HEK293T (cell line): Measurements from ENCODE around the gene CD44.
"Not testable (repeated sequence)": the region's sequence is repeated elsewhere in the genome, so short reads cannot be mapped to it uniquely, and the experiment has no call there.

Experiments used
- CTCF ChIA-PET: fragments of 350-600 bp; formaldehyde crosslinking; extraction: SDS; loops from one replicate; lab custom pipeline; 2021; ENCODE audit warnings: antibody characterized with exemption, inconsistent platforms; lab: Yijun Ruan, JAX
- POLR2A ChIA-PET: fragments of 350-600 bp; formaldehyde crosslinking; extraction: SDS; loops from one replicate; lab custom pipeline; 2020; ENCODE audit warnings: antibody characterized with exemption, inconsistent platforms; lab: Yijun Ruan, JAX
- DNase-seq: peaks from one replicate; pipeline ENCODE4 v3.0.0; 2012; ENCODE audit warnings: mixed read lengths; ENCODE audit errors: extremely low spot score
- ARNT ChIP-seq: fragments of 450-650 bp; IDR thresholded peaks from 2 replicates; pipeline ENCODE4 v1.6.1; 2017; ENCODE audit warnings: mild to moderate bottlenecking
- BHLHE40 ChIP-seq: fragments of 450-650 bp; IDR thresholded peaks from 2 replicates; pipeline ENCODE4 v1.6.1; 2016; ENCODE audit warnings: mild to moderate bottlenecking, moderate library complexity, borderline replicate concordance
- CTBP1 ChIP-seq: fragments of 450-650 bp; IDR thresholded peaks from 2 replicates; pipeline ENCODE4 v1.6.1; 2016; ENCODE audit warnings: borderline replicate concordance
- ELF4 ChIP-seq: fragments of 450-650 bp; IDR thresholded peaks from 2 replicates; pipeline ENCODE4 v1.6.1; 2017; ENCODE audit warnings: antibody characterized with exemption
- FOXA1 ChIP-seq: fragments of 450-650 bp; IDR thresholded peaks from 2 replicates; pipeline ENCODE4 v1.6.1; 2016; ENCODE audit warnings: mild to moderate bottlenecking
- FOXK2 ChIP-seq: fragments of 450-650 bp; IDR thresholded peaks from 2 replicates; pipeline ENCODE4 v1.6.1; 2016; ENCODE audit warnings: mild to moderate bottlenecking
- FOXM1 ChIP-seq: fragments of 450-650 bp; IDR thresholded peaks from 2 replicates; pipeline ENCODE4 v1.6.1; 2017; ENCODE audit warnings: mild to moderate bottlenecking, borderline replicate concordance
- HDGF ChIP-seq: fragments of 450-650 bp; IDR thresholded peaks from 2 replicates; pipeline ENCODE4 v1.6.1; 2017; ENCODE audit warnings: antibody characterized with exemption, borderline replicate concordance
- L3MBTL2 ChIP-seq: fragments of 450-650 bp; conservative IDR thresholded peaks from 2 replicates; pipeline ENCODE4 v1.6.1; 2016; ENCODE audit warnings: mild to moderate bottlenecking
- LEF1 ChIP-seq: fragments of 450-650 bp; IDR thresholded peaks from 2 replicates; pipeline ENCODE4 v1.6.1; 2017; ENCODE audit warnings: mild to moderate bottlenecking, borderline replicate concordance
- NFRKB ChIP-seq: fragments of 450-650 bp; IDR thresholded peaks from 2 replicates; pipeline ENCODE4 v1.6.1; 2016; ENCODE audit warnings: mild to moderate bottlenecking, moderate library complexity
- PKNOX1 ChIP-seq: fragments of 450-650 bp; IDR thresholded peaks from 2 replicates; pipeline ENCODE4 v1.6.1; 2016
- SP1 ChIP-seq: fragments of 450-650 bp; IDR thresholded peaks from 2 replicates; pipeline ENCODE4 v1.6.1; 2017
- SUZ12 ChIP-seq: fragments of 450-650 bp; IDR thresholded peaks from 2 replicates; pipeline ENCODE4 v1.6.1; 2016; ENCODE audit warnings: mild to moderate bottlenecking
- TARDBP ChIP-seq: fragments of 450-650 bp; IDR thresholded peaks from 2 replicates; pipeline ENCODE4 v1.6.1; 2016
- ZNF384 ChIP-seq: fragments of 450-650 bp; IDR thresholded peaks from 2 replicates; pipeline ENCODE4 v1.6.1; 2016

The CD44 gene

GRCh38 chr11:35223371-35223796 is 84.4 kb downstream of the CD44 start:
- DNase-seq, result no peak
- CTCF ChIA-PET, result no interaction called here
- POLR2A ChIA-PET, result no interaction called here
- TF ChIP-seq ZNF384 (no peak), PKNOX1 (no peak), ELF4 (no peak), L3MBTL2 (no peak), BHLHE40 (no peak), SP1 (no peak)

GRCh38 chr11:35223991-35224390 is 85.0 kb downstream of the CD44 start:
- ChIA-PET POLR2A (no interaction called here), CTCF (interaction anchor here (0.6 kb wide), 1 partner anchor 25 kb away, joined by 5 read pairs; no protein-coding TSS in a partner anchor)
- no peak for TF ChIP-seq ARNT
- no peak for TF ChIP-seq SUZ12
- TF ChIP-seq FOXA1, result no peak
- no peak for TF ChIP-seq PKNOX1
- no peak for TF ChIP-seq LEF1
- no peak for TF ChIP-seq NFRKB
- TF ChIP-seq L3MBTL2, result no peak
- TF ChIP-seq ELF4, result no peak
- no peak for TF ChIP-seq CTBP1
- no peak for TF ChIP-seq TARDBP
- TF ChIP-seq FOXM1, result no peak
- TF ChIP-seq BHLHE40, result no peak
- TF ChIP-seq ZNF384, result no peak
- TF ChIP-seq HDGF, result no peak
- no peak for DNase-seq

DNA sequence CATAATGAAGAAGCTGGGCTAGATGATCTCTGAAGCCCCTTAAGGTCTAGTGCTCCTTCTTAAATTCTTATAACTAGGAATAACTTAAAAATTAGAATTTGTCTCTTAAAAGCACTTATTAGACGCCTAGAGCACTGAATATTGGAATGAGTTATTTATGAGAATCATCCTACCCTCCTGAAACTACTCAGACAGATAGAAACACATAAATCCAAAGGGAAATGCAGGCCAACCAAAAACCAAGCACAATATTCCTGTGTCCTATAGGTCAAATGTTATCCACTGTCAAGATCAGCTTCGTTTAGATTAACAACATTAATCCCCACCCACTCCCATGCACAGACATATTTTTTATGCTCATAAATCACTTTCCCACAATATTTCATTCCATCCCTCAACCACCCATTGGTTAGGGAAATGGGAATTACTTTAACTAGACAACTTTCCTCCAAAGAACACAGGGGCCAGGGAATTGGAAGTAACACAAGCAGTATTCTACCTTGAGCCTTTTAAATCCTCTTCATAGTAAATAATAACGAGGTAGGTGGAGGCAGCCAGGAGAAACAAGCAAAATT is 87.1 kb downstream of the CD44 start:
- DNase-seq, result no peak
- CTCF ChIA-PET, result no interaction called here
- POLR2A ChIA-PET, result no interaction called here
- TF ChIP-seq FOXM1 (no peak), SUZ12 (no peak), ZNF384 (no peak), PKNOX1 (no peak), CTBP1 (no peak), FOXA1 (no peak), LEF1 (no peak), SP1 (no peak), NFRKB (no peak)

GRCh38 chr11:35226756-35227155 is 87.8 kb downstream of the CD44 start:
- CTCF ChIA-PET, DNase-seq, POLR2A ChIA-PET: not testable (repeated sequence)

GRCh38 chr11:35227576-35228327 is 88.8 kb downstream of the CD44 start:
- CTCF ChIA-PET, result no interaction called here
- no peak for TF ChIP-seq SP1
- TF ChIP-seq PKNOX1, result no peak
- no peak for TF ChIP-seq ZNF384
- no peak for TF ChIP-seq NFRKB
- TF ChIP-seq SUZ12, result no peak
- TF ChIP-seq LEF1, result no peak
- TF ChIP-seq FOXA1, result no peak
- TF ChIP-seq L3MBTL2, result no peak
- no peak for TF ChIP-seq ELF4
- TF ChIP-seq CTBP1, result no peak
- no peak for TF ChIP-seq HDGF
- TF ChIP-seq FOXM1, result no peak
- TF ChIP-seq BHLHE40, result no peak
- no peak for TF ChIP-seq ARNT
- TF ChIP-seq TARDBP, result no peak
- no peak for TF ChIP-seq FOXK2
- DNase-seq, result no peak
- POLR2A ChIA-PET, result no interaction called here

DNA sequence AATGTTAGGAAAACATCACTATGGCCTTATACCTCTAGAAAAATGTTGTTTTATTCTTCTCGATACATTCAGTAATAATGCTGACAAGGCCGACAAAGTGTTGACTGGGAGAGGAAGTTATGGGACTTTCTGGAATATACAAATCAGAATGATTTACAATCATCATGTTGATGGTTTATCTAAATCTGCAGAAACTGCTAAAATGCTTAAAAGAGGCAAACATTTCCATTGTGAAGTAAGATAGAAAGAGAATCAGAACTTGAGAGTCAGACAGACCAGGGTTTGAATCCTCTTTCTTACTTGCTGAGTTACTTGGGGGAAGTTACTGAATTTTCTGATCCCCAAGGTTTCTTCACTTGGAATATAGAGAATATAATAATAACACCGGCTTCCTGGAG is 89.4 kb downstream of the CD44 start:
- CTCF ChIA-PET, result no interaction called here
- TF ChIP-seq ZNF384 (no peak), ARNT (no peak), FOXA1 (no peak), SUZ12 (no peak), TARDBP (no peak), FOXM1 (no peak), PKNOX1 (no peak), CTBP1 (no peak)
- POLR2A ChIA-PET, result no interaction called here
- DNase-seq, result no peak
